ENCODE data around the gene BCL11A. TPM values are rescaled to one million over a fixed set of nuclear protein-coding genes. Genes with fewer than 3 reads are reported as not detected.

The BCL11A gene
- total RNA-seq, 4 donors from 2014 or later = 4.6 to 12.8 (median 9.0) TPM

DNA sequence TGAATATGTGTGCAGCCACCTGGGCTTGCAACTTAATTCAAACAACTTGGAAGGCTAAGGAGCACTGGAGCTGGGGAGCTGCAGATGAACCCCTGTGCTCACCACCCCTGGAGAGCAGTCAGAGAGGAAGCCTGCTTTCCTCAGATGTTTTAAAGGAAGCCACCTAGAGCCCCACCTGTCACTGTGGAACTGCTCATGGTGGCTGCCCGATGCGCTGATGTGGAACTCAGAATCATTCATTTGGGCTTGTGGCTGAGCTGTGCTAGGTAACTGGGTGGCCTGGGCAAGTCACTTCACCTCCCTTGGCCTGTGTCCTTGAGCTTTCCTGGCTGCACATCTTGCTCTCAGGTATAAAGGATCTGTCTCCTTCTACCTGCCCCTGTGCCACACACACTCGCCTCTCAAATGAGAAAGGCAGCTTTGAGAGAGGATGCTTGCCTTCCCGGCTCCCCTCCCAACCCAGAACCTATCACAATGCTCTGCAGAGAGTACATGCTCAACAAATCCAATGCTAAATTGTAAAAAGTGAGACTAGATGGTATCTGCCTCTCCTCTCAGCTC, 41.3 kb downstream of the BCL11A start:
- Histone ChIP-seq H3K36me3 (no peaks in the 10 kb centered on the region), H3K4me3 (replicated peaks in 1 of 3) (no peak overlapping the region), H3K9me3 (no peaks in the 10 kb centered on the region), H3K27ac (no peak overlapping the region), H3K27me3 (no peaks in the 10 kb centered on the region), H3K4me1 (no peaks in the 10 kb centered on the region)
- intact Hi-C loops (cut with DNase I) = no loop called here
- DNase-seq = no peak
- no peak for TF ChIP-seq POLR2A (IDR thresholded peaks at IDR 0.05)
- TF ChIP-seq, protein P1, sequence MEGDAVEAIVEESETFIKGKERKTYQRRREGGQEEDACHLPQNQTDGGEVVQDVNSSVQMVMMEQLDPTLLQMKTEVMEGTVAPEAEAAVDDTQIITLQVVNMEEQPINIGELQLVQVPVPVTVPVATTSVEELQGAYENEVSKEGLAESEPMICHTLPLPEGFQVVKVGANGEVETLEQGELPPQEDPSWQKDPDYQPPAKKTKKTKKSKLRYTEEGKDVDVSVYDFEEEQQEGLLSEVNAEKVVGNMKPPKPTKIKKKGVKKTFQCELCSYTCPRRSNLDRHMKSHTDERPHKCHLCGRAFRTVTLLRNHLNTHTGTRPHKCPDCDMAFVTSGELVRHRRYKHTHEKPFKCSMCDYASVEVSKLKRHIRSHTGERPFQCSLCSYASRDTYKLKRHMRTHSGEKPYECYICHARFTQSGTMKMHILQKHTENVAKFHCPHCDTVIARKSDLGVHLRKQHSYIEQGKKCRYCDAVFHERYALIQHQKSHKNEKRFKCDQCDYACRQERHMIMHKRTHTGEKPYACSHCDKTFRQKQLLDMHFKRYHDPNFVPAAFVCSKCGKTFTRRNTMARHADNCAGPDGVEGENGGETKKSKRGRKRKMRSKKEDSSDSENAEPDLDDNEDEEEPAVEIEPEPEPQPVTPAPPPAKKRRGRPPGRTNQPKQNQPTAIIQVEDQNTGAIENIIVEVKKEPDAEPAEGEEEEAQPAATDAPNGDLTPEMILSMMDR (IDR thresholded peaks at IDR 0.05) = no peak
- 85 to 92% methylated on average over 3 to 4 of the region's 4 CpGs for WGBS, 2 donors

DNA sequence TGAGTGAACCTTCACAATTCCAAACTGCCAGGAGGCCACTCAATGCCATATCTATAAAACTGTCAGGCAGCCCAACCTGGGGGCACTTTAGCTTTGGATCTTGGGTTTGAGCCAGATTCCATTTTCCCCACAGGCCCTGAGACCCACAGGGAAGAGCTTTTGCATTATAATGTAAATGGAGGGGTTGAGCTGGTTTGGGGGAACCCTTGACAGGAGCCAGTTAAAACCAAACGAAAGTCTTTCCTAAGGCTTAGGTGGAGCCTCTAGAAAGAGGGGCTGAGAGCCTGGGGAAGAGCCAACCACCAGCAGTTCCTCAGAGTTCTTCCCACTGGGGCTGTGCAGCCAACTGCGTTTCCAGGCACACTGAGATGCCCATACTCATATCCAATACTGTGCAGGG, 42.7 kb downstream of the BCL11A start:
- intact Hi-C loops (cut with DNase I) = no loop called here
- Histone ChIP-seq H3K9me3 (no peaks in the 10 kb centered on the region), H3K36me3 (no peaks in the 10 kb centered on the region), H3K4me1 (no peaks in the 10 kb centered on the region), H3K27ac (no peak overlapping the region), H3K27me3 (no peaks in the 10 kb centered on the region), H3K4me3 (replicated peaks in 1 of 3) (no peak overlapping the region)
- WGBS, 2 donors = 83 to 88% methylated on average over 2 of the region's 2 CpGs
- DNase-seq = no peak
- TF ChIP-seq POLR2A (IDR thresholded peaks at IDR 0.05) = no peak
- TF ChIP-seq, protein P1 (IDR thresholded peaks at IDR 0.05) = no peak

DNA sequence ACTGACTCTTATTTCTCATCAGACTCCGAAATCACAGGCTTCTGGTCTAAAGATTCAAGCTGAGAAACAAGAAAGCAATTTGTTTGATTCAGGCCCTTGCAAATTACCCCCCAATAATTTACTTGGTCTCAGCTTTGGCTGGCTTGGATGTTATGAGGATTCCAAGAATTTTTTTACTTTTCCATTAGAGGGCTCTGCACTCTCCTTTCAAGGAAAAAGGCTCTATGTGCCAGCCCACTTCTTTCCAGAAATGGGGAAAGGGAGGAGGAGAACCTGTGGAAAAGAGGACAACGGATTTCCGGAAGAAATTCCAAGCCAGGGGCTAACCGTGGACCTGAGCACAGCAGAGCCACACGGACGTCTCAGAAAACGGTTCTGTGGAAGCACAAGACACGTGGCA, 44.4 kb downstream of the BCL11A start:
- 90 to 91% methylated on average over 8 of the region's 8 CpGs for WGBS, 2 donors
- H3K9me3 ChIP-seq = no peaks in the 10 kb centered on the region
- no peaks in the 10 kb centered on the region for H3K4me1 ChIP-seq
- H3K36me3 ChIP-seq = no peaks in the 10 kb centered on the region
- intact Hi-C loops (cut with DNase I) = no loop called here
- H3K27ac ChIP-seq = no peak overlapping the region
- TF ChIP-seq POLR2A (IDR thresholded peaks at IDR 0.05) = no peak
- TF ChIP-seq, protein P1 (IDR thresholded peaks at IDR 0.05) = no peak
- no peak for DNase-seq
- no peak overlapping the region for H3K4me3 ChIP-seq (replicated peaks in 1 of 3)
- H3K27me3 ChIP-seq = no peaks in the 10 kb centered on the region

DNA sequence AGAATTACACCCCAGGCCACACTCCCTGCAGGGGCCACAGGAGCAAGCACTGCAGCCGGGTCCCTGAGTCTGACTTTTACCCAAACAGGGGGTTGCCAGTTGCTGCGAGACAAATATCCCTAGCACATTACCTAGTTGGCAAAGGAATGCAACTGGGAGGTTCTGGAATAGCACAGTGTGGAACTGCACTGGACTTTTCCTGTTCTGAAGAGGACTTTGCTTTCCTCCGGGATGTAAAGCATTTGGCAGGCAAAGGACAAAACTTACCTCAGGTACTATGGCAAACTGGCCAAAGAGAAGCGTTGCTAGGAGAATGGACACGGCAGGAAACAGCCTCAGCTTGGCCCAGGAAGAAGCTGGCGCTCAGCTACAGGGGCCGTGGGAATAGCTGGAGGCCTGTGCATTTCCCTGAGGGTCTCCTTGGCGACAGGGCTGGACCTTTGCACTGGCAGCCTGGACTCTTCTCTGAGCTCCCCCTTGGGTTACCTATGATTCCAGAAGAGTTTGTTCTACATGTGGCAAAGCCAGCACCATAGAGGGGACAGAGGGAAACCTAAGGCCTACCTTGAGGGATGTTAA, 45.0 kb downstream of the BCL11A start:
- Histone ChIP-seq H3K27me3 (no peaks in the 10 kb centered on the region), H3K27ac (no peak overlapping the region), H3K9me3 (no peaks in the 10 kb centered on the region), H3K4me3 (replicated peaks in 1 of 3) (no peak overlapping the region), H3K36me3 (no peaks in the 10 kb centered on the region), H3K4me1 (no peaks in the 10 kb centered on the region)
- DNase-seq = no peak
- intact Hi-C loops (cut with DNase I) = no loop called here
- TF ChIP-seq POLR2A (IDR thresholded peaks at IDR 0.05) = no peak
- TF ChIP-seq, protein P1 (IDR thresholded peaks at IDR 0.05) = no peak
- 72 to 86% methylated on average over 7 of the region's 8 CpGs for WGBS, 2 donors

DNA sequence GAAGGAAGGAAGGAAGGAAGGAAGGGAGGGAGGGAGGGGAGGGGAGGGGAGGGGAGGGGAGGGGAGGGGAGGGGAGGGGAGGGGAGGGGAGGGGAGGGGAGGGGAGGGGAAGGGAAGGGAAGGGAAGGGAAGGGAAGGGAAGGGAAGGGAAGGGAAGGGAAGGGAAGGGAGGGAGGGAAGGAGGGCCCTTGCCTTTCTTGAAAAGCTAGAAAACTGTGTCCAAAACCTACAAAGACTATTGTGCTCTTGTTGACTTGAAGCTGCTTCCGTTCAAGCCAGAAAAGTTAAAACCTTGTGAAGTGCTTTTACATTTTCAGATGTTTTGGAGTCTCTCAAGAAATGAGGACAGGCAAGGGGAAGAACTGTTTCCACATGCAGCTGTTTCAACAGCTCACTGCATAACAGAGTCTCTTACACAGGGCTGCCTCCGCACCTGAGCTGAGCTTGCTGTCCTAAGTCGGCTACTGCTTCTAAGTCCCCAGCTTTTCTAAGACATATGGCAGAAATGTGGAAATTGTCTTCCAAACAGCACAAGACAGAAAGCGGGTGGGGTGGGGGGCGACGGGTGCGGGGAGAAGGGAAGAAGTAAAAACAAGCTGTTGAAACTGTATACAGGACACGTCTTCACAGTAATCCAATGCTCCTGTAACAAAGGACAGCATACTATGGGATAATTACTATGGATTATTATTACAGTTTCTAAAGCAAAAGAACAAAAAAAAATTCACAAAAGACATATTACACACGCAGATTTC, 46.1 kb downstream of the BCL11A start:
- H3K27ac ChIP-seq = no peak overlapping the region
- no peaks in the 10 kb centered on the region for H3K36me3 ChIP-seq
- intact Hi-C loops (cut with DNase I) = no loop called here
- no peak for DNase-seq
- H3K27me3 ChIP-seq = no peaks in the 10 kb centered on the region
- 79% methylated on average over 9 of the region's 9 CpGs for WGBS, 2 donors
- no peaks in the 10 kb centered on the region for H3K4me1 ChIP-seq
- H3K9me3 ChIP-seq = no peaks in the 10 kb centered on the region
- no peak for TF ChIP-seq POLR2A (IDR thresholded peaks at IDR 0.05)
- TF ChIP-seq, protein P1 (IDR thresholded peaks at IDR 0.05) = no peak
- no peak overlapping the region for H3K4me3 ChIP-seq (replicated peaks in 1 of 3)
